Measurements from ENCODE around the gene UBALD1.

DNA sequence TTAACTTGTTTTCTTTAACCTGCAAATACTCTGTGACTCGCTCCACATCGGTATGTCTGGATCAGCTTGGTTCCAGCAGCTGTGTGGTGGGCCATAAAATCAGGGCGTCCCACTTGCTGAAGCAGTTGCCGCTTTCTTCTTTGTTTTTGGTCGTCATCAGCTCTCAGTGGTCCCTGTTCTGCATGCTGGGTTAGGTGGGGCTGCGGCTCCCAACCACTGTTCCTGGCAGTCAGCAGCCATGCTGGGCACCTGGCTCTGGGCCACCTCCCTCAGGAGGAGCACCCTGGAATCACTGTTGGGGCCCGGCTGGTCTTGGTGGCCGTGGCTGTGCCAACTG lies 32.9 kb upstream of the UBALD1 start:
- TF ChIP-seq, protein P1, sequence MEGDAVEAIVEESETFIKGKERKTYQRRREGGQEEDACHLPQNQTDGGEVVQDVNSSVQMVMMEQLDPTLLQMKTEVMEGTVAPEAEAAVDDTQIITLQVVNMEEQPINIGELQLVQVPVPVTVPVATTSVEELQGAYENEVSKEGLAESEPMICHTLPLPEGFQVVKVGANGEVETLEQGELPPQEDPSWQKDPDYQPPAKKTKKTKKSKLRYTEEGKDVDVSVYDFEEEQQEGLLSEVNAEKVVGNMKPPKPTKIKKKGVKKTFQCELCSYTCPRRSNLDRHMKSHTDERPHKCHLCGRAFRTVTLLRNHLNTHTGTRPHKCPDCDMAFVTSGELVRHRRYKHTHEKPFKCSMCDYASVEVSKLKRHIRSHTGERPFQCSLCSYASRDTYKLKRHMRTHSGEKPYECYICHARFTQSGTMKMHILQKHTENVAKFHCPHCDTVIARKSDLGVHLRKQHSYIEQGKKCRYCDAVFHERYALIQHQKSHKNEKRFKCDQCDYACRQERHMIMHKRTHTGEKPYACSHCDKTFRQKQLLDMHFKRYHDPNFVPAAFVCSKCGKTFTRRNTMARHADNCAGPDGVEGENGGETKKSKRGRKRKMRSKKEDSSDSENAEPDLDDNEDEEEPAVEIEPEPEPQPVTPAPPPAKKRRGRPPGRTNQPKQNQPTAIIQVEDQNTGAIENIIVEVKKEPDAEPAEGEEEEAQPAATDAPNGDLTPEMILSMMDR (IDR thresholded peaks at IDR 0.05 in 8 of 11, conservative IDR thresholded peaks at IDR 0.05 in 3 of 11) = no peak
- TF ChIP-seq POLR2AphosphoS5 (IDR thresholded peaks at IDR 0.05) (no peak), POLR2A (IDR thresholded peaks at IDR 0.05) (no peak)
